Lower leg skin (tissue), 4 donors: Measurements from ENCODE around the gene MID1IP1. TPM values are rescaled to one million over a fixed set of nuclear protein-coding genes. Genes with fewer than 3 reads are reported as not detected.

Experiments used
- DNase-seq, 2 donors: peaks; one replicate each; pipeline ENCODE4 v3.0.0-alpha.2; 2019; ENCODE audit warnings: low spot score in 2 of 2
- H3K4me3 ChIP-seq: fragments of 200-600 bp; sonication (generic); 2 replicates; pipeline ENCODE4 v1.5.1; 2017; ENCODE audit warnings: mild to moderate bottlenecking, low read depth; ENCODE audit not compliant: poor library complexity, severe bottlenecking
- CTCF ChIP-seq, 3 donors: fragments of 450-650 bp; IDR thresholded peaks; one replicate each; pipeline ENCODE4 v1.5.1; 2016; ENCODE audit warnings: antibody characterized with exemption in 3 of 3, mild to moderate bottlenecking in 3 of 3, moderate library complexity in 2 of 3
- POLR2A ChIP-seq, 2 donors: fragments of 450-650 bp; IDR thresholded peaks; one replicate each; pipeline ENCODE4 v1.6.1; 2016 to 2017; ENCODE audit warnings: antibody characterized with exemption in 2 of 2, mild to moderate bottlenecking in 1 of 2, moderate library complexity in 1 of 2
- WGBS, 2 donors: methylation state at CpG; one replicate each; pipeline ENCODE4 v1.1.5; 2018; 5-methylcytosine and 5-hydroxymethylcytosine counted together
- intact Hi-C: fragments of 100-400 bp; cut with DNase I; formaldehyde crosslinking; loops from one replicate; pipeline ENCODE4 v1.15.0; 2023; ENCODE audit warnings: low total_unique reads
- total RNA-seq, 4 donors: library from RNA; depleted of rRNA; stranded (reverse); fragments of >200 nt; gene quantifications; one replicate each; pipeline ENCODE4 v1.1.0, GENCODE V29; 2016

The MID1IP1 gene
- total RNA-seq = 10 to 100 TPM; 37.6 to 77.4 (median 54.8) TPM

- intact Hi-C loops = no loop called here
- 7 to 29% methylated on average over 26 to 32 of the region's 32 CpGs for WGBS, 2 donors
- TF ChIP-seq CTCF (IDR thresholded peaks at IDR 0.05) (no peak), POLR2A (IDR thresholded peaks at IDR 0.05) (no peak)
- H3K4me3 ChIP-seq = no peak within 1 kb of the TSS
- DNase-seq = peak; percentile 85 to 97
These were observed at the start of gene MID1IP1 for GRCh38 chrX:38800981-38801845. Gene MID1IP1 (plus strand): TSS chrX:38801459. CDS start chrX:38804947, 3,488 bp downstream.

- WGBS, 2 donors = 31 to 36% methylated on average over 6 of the region's 6 CpGs
- TF ChIP-seq CTCF (IDR thresholded peaks at IDR 0.05) (no peak), POLR2A (IDR thresholded peaks at IDR 0.05) (no peak)
- intact Hi-C loops = loop anchor here (10.0 kb wide), 1 partner anchor 401 kb away; no protein-coding TSS in a partner anchor
- H3K4me3 ChIP-seq = no peak overlapping the region
- peak in 1 of 2 donors; percentile 16 for DNase-seq
These were observed 47.0 kb upstream of the MID1IP1 start for GRCh38 chrX:38754102-38754790.

GRCh38 chrX:38754818-38755718 lies 46.2 kb upstream of the MID1IP1 start:
- WGBS, 2 donors = 61 to 71% methylated on average over 7 of the region's 7 CpGs
- no peak overlapping the region for H3K4me3 ChIP-seq
- DNase-seq = no peak
- no peak for TF ChIP-seq POLR2A (IDR thresholded peaks at IDR 0.05)
- no peak for TF ChIP-seq CTCF (IDR thresholded peaks at IDR 0.05)
- intact Hi-C loops = loop anchor here (10.0 kb wide), 1 partner anchor 400 kb away; no protein-coding TSS in a partner anchor

GRCh38 chrX:38760883-38761282 lies 40.4 kb upstream of the MID1IP1 start:
- no peak for DNase-seq
- 61 to 100% methylated on average over 1 of the region's 1 CpG for WGBS, 2 donors
- TF ChIP-seq POLR2A (IDR thresholded peaks at IDR 0.05) (no peak), CTCF (IDR thresholded peaks at IDR 0.05) (no peak)
- no peak overlapping the region for H3K4me3 ChIP-seq
- intact Hi-C loops = no loop called here

GRCh38 chrX:38768079-38768478 lies 33.2 kb upstream of the MID1IP1 start:
- 35 to 48% methylated on average over 2 of the region's 2 CpGs for WGBS, 2 donors
- no peak for DNase-seq
- intact Hi-C loops = no loop called here
- TF ChIP-seq CTCF (IDR thresholded peaks at IDR 0.05) (no peak), POLR2A (IDR thresholded peaks at IDR 0.05) (no peak)
- H3K4me3 ChIP-seq = no peak overlapping the region
